ENCODE data around the gene HABP4.

Gene HABP4

GRCh38 chr9:96464426-96464825 lies 14.5 kb downstream of the HABP4 start:
- Histone ChIP-seq H3K27me3 (ENCODE audit: control insufficient read depth, insufficient read depth, low read length) (no peaks in the 10 kb centered on the region), H3K4me3 (ENCODE audit: low read depth, low read length) (no peak overlapping the region), H3K79me2 (no peaks in the 10 kb centered on the region), H3K4me1 (peaks cover 4% of the 10 kb centered on the region), H3K27ac (peak overlapping the region; percentile 39), H3K4me2 (ENCODE audit: low read length) (no peak overlapping the region), H3K9ac (no peak overlapping the region), H3K9me3 (ENCODE audit: control insufficient read depth, low read length) (no peaks in the 10 kb centered on the region), H2AFZ (peak overlapping the region; percentile 17), H3K36me3 (ENCODE audit: control insufficient read depth, insufficient read depth, low read length) (no peaks in the 10 kb centered on the region)
- TF ChIP-seq CTCF (IDR thresholded peaks at IDR 0.05) = no peak

GRCh38 chr9:96467784-96468183 lies 17.8 kb downstream of the HABP4 start:
- no peak overlapping the region for H3K4me2 ChIP-seq (ENCODE audit: low read length)
- H3K79me2 ChIP-seq = no peaks in the 10 kb centered on the region
- no peak for TF ChIP-seq CTCF (IDR thresholded peaks at IDR 0.05)
- no peaks in the 10 kb centered on the region for H3K27me3 ChIP-seq (ENCODE audit: control insufficient read depth, insufficient read depth, low read length)
- H3K4me3 ChIP-seq (ENCODE audit: low read depth, low read length) = no peak overlapping the region
- H3K9ac ChIP-seq = no peak overlapping the region
- H3K4me1 ChIP-seq = peaks cover 4% of the 10 kb centered on the region
- no peaks in the 10 kb centered on the region for H3K9me3 ChIP-seq (ENCODE audit: control insufficient read depth, low read length)
- no peaks in the 10 kb centered on the region for H3K36me3 ChIP-seq (ENCODE audit: control insufficient read depth, insufficient read depth, low read length)
- H3K27ac ChIP-seq = no peak overlapping the region
- no peak overlapping the region for H2AFZ ChIP-seq

- H3K79me2 ChIP-seq = no peaks in the 10 kb centered on the region
- no peaks in the 10 kb centered on the region for H3K36me3 ChIP-seq (ENCODE audit: control insufficient read depth, insufficient read depth, low read length)
- H3K9ac ChIP-seq = no peak overlapping the region
- no peak overlapping the region for H3K27ac ChIP-seq
- H2AFZ ChIP-seq = no peak overlapping the region
- no peaks in the 10 kb centered on the region for H3K27me3 ChIP-seq (ENCODE audit: control insufficient read depth, insufficient read depth, low read length)
- no peak overlapping the region for H3K4me3 ChIP-seq (ENCODE audit: low read depth, low read length)
- H3K9me3 ChIP-seq (ENCODE audit: control insufficient read depth, low read length) = no peaks in the 10 kb centered on the region
- H3K4me2 ChIP-seq (ENCODE audit: low read length) = no peak overlapping the region
- no peak for TF ChIP-seq CTCF (IDR thresholded peaks at IDR 0.05)
- H3K4me1 ChIP-seq = no peaks in the 10 kb centered on the region
These were observed 26.0 kb downstream of the HABP4 start for GRCh38 chr9:96476013-96476412.

- H3K36me3 ChIP-seq (ENCODE audit: control insufficient read depth, insufficient read depth, low read length) = no peaks in the 10 kb centered on the region
- H3K9ac ChIP-seq = no peak overlapping the region
- H2AFZ ChIP-seq = no peak overlapping the region
- H3K4me2 ChIP-seq (ENCODE audit: low read length) = no peak overlapping the region
- no peaks in the 10 kb centered on the region for H3K27me3 ChIP-seq (ENCODE audit: control insufficient read depth, insufficient read depth, low read length)
- H3K27ac ChIP-seq = no peak overlapping the region
- no peak for TF ChIP-seq CTCF (IDR thresholded peaks at IDR 0.05)
- no peaks in the 10 kb centered on the region for H3K79me2 ChIP-seq
- H3K4me3 ChIP-seq (ENCODE audit: low read depth, low read length) = no peak overlapping the region
- no peaks in the 10 kb centered on the region for H3K4me1 ChIP-seq
- H3K9me3 ChIP-seq (ENCODE audit: control insufficient read depth, low read length) = no peaks in the 10 kb centered on the region
These were observed 26.6 kb downstream of the HABP4 start for GRCh38 chr9:96476591-96476990.

GRCh38 chr9:96478829-96479371 lies 28.9 kb downstream of the HABP4 start:
- no peak overlapping the region for H2AFZ ChIP-seq
- TF ChIP-seq CTCF (IDR thresholded peaks at IDR 0.05) = no peak

More at GRCh38 chr9:96478829-96479371, 28.9 kb downstream of the HABP4 start:
- H3K27ac ChIP-seq = no peak overlapping the region
- H3K36me3 ChIP-seq (ENCODE audit: control insufficient read depth, insufficient read depth, low read length) = no peaks in the 10 kb centered on the region
- no peaks in the 10 kb centered on the region for H3K79me2 ChIP-seq
- no peaks in the 10 kb centered on the region for H3K27me3 ChIP-seq (ENCODE audit: control insufficient read depth, insufficient read depth, low read length)
- no peak overlapping the region for H3K4me2 ChIP-seq (ENCODE audit: low read length)
- H3K9ac ChIP-seq = no peak overlapping the region
- H3K4me3 ChIP-seq (ENCODE audit: low read depth, low read length) = no peak overlapping the region
- H3K4me1 ChIP-seq = no peaks in the 10 kb centered on the region
- H3K9me3 ChIP-seq (ENCODE audit: control insufficient read depth, low read length) = no peaks in the 10 kb centered on the region

Data from parathyroid adenoma (tissue), 2 donors.